ENCODE measurements around the gene BACH2. TPM values are rescaled to one million over a fixed set of nuclear protein-coding genes. Genes with fewer than 3 reads are reported as not detected.

BACH2 gene
- total RNA-seq, 6 donors from 2014 or later = 3.1 to 6.8 (median 5.3) TPM

- Histone ChIP-seq H3K4me3 (no peak overlapping the region), H3K27ac (no peak overlapping the region), H3K9me3 (no peaks in the 10 kb centered on the region), H3K4me1 (peaks cover 20 to 28% (median 22%) of the 10 kb centered on the region in 4 donors), H3K27me3 (no peaks in the 10 kb centered on the region), H3K36me3 (no peaks in the 10 kb centered on the region)
- DNase-seq = no peak
- ATAC-seq (ENCODE audit: low FRiP score in 2 of 2) = no peak
- WGBS, 2 donors = 70 to 71% methylated on average over 5 of the region's 5 CpGs
- TF ChIP-seq POLR2A (IDR thresholded peaks at IDR 0.05) (no peak), EP300 (IDR thresholded peaks at IDR 0.05) (no peak), POLR2AphosphoS5 (IDR thresholded peaks at IDR 0.05) (no peak)
- TF ChIP-seq, protein P1, sequence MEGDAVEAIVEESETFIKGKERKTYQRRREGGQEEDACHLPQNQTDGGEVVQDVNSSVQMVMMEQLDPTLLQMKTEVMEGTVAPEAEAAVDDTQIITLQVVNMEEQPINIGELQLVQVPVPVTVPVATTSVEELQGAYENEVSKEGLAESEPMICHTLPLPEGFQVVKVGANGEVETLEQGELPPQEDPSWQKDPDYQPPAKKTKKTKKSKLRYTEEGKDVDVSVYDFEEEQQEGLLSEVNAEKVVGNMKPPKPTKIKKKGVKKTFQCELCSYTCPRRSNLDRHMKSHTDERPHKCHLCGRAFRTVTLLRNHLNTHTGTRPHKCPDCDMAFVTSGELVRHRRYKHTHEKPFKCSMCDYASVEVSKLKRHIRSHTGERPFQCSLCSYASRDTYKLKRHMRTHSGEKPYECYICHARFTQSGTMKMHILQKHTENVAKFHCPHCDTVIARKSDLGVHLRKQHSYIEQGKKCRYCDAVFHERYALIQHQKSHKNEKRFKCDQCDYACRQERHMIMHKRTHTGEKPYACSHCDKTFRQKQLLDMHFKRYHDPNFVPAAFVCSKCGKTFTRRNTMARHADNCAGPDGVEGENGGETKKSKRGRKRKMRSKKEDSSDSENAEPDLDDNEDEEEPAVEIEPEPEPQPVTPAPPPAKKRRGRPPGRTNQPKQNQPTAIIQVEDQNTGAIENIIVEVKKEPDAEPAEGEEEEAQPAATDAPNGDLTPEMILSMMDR (IDR thresholded peaks at IDR 0.05) = no peak
Measured at GRCh38 chr6:90190752-90191395, 105.8 kb downstream of the BACH2 start.

DNA sequence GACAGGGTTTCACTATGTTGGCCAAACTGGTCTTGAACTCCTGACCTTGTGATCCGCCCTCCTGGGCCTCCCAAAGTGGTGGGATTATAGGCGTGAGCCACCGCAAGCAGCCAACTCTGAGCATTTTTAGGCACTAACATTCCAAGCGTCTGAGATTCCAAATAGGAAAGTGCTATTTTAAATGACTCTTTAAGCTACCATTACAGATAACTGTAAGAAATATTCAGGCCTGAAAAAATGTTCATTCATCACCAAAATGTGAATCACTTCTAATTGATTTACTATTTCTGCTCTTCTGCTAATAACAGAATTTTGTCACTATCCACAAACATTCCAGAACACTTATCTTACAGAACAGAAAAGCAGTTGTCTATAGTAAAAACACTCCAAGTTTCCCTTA is 106.5 kb downstream of the BACH2 start:
- no peak overlapping the region for H3K4me3 ChIP-seq
- TF ChIP-seq EP300 (IDR thresholded peaks at IDR 0.05) = no peak
- TF ChIP-seq POLR2AphosphoS5 (IDR thresholded peaks at IDR 0.05) = no peak
- TF ChIP-seq, protein P1 (IDR thresholded peaks at IDR 0.05) = no peak
- TF ChIP-seq POLR2A (IDR thresholded peaks at IDR 0.05) = no peak
- 80 to 93% methylated on average over 4 of the region's 4 CpGs for WGBS, 2 donors
- no peaks in the 10 kb centered on the region for H3K36me3 ChIP-seq
- H3K27me3 ChIP-seq = no peaks in the 10 kb centered on the region
- DNase-seq (no peak), ATAC-seq (ENCODE audit: low FRiP score in 2 of 2) (peak in 1 of 2 donors; percentile 16)
- H3K27ac ChIP-seq = no peak overlapping the region
- peaks cover 20 to 36% (median 25%) of the 10 kb centered on the region in 4 donors for H3K4me1 ChIP-seq
- no peaks in the 10 kb centered on the region for H3K9me3 ChIP-seq

DNA sequence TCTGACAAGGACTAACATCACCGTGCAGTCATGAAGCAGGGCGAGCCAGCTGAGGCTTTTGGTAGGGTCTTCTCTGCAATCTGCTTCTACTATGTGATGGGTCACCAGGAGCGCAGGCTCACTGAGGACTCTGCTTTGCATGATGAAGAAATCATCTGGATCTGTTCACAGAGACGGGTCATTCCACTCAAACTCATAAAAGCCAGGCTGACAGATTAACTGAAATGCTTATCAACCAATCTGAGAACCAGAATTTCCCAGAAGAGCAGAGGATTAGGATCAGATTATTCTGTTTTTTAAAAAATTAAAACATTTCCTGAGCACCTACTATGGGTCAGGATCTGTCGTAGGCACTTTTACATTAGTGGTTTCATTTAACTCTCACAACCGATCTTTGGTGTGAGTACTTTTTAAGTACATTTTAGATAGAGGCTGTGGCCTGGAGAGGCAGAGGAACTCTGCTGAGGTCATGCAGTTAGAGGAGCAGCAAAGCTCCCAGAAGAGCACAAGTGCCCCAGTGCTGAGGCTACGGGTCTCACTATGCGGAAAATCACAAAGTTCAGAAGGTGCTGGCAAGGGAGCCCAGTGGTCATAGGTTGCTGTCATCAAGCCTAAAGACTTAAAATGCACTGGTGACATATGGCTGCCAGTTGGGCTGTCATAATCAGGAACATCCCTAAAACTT is 109.1 kb downstream of the BACH2 start:
- H3K9me3 ChIP-seq = no peaks in the 10 kb centered on the region
- TF ChIP-seq EP300 (IDR thresholded peaks at IDR 0.05) (no peak), POLR2AphosphoS5 (IDR thresholded peaks at IDR 0.05) (no peak), POLR2A (IDR thresholded peaks at IDR 0.05) (no peak)
- TF ChIP-seq, protein P1 (IDR thresholded peaks at IDR 0.05) = no peak
- H3K27ac ChIP-seq = peak overlapping the region in 3 of 4 donors; percentile 35 to 61 (median 46)
- DNase-seq (no peak), ATAC-seq (ENCODE audit: low FRiP score in 2 of 2) (peak in 1 of 2 donors; percentile 68)
- H3K36me3 ChIP-seq = no peaks in the 10 kb centered on the region
- WGBS, 2 donors = 46 to 47% methylated on average over 8 of the region's 8 CpGs
- H3K4me1 ChIP-seq = peaks cover 31 to 42% (median 34%) of the 10 kb centered on the region in 4 donors
- H3K27me3 ChIP-seq = no peaks in the 10 kb centered on the region
- no peak overlapping the region for H3K4me3 ChIP-seq

DNA sequence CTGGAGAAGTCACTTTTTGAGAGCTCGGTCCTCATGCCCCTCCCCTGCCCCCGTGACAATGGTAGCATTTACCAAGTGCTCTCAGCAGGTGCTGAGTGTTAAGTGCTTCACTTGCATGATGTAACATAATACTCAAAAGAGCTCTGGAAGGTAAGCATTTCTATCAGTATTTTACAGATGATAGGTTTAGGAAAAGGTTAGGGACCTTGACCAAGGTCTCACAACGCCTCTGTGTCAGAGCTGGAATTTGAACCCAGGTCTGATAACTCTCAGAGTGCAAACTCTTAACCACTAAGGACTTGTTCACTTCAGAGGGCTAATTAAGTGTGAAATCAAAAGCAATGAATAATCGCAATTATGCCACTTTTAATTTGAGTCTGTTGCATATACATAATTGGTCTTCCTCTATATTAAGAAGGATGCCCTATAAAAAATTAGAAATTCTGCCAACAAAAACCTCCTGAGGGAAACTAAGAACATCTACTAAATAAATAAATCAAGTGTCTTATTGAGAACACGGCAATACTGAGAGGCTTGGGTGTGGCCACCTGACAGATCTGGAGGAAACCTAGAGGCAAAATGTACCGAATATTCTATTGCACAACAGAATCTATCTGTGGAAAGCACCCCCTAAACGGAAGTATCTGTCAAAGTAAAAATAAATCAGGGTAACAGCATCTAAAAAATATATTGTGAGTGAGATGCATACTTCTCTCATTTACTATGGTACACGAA is 109.8 kb downstream of the BACH2 start:
- DNase-seq = peak in 1 of 2 donors; percentile 58
- no peak for ATAC-seq (ENCODE audit: low FRiP score in 2 of 2)
- no peaks in the 10 kb centered on the region for H3K9me3 ChIP-seq
- H3K27ac ChIP-seq = peak overlapping the region in 1 of 4 donors; percentile 46
- 31 to 34% methylated on average over 8 of the region's 8 CpGs for WGBS, 2 donors
- no peaks in the 10 kb centered on the region for H3K27me3 ChIP-seq
- H3K4me1 ChIP-seq = peaks cover 31 to 42% (median 34%) of the 10 kb centered on the region in 4 donors
- no peak overlapping the region for H3K4me3 ChIP-seq
- no peaks in the 10 kb centered on the region for H3K36me3 ChIP-seq
- peak in 1 of 4 donors; percentile 34 for TF ChIP-seq EP300 (IDR thresholded peaks at IDR 0.05)
- TF ChIP-seq, protein P1 (IDR thresholded peaks at IDR 0.05) = no peak

All from upper lobe of left lung (tissue), 6 donors.